Measurements from ENCODE around the gene BPHL. TPM values are rescaled to one million over a fixed set of nuclear protein-coding genes. Genes with fewer than 3 reads are reported as not detected.

Gene BPHL
- total RNA-seq, 1 donor from 2014 or later = 35.4 TPM

DNA sequence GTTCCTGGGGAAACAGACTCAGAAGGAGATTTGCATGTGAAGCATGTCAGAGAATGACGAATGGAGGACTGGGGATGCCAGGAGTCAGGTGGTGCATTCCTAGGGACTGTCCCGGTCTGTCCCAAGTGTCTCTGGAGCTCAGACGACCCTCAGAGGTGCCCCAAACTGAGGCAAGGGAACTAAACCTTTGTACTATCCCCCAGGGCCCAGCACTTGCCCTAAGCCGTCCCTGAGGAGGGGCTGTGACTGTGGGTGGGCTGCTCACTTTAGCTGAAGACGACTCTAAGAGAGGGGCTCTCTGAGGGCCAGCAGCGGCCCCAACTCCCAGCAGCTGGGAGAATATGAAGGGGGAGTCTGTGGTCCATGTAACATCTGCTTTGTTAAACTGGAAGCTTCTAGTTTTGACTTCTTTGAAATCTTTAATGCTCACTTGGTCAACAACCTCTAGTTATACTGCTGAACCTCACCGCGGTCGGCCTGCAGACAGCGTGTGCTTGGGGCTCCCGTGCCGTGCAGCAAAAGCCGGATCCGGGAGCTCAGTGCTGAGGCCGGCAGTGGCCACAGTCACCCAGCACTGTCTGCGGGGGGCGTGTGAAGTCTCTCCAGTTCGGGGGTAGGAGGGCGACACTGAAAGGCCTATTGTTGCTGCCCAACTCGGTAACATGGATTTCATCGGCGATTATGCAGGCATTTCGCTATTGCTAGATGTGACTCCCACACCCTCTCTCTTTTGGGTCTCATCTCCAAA, 74.8 kb downstream of the BPHL start:
- TF ChIP-seq, protein P1, sequence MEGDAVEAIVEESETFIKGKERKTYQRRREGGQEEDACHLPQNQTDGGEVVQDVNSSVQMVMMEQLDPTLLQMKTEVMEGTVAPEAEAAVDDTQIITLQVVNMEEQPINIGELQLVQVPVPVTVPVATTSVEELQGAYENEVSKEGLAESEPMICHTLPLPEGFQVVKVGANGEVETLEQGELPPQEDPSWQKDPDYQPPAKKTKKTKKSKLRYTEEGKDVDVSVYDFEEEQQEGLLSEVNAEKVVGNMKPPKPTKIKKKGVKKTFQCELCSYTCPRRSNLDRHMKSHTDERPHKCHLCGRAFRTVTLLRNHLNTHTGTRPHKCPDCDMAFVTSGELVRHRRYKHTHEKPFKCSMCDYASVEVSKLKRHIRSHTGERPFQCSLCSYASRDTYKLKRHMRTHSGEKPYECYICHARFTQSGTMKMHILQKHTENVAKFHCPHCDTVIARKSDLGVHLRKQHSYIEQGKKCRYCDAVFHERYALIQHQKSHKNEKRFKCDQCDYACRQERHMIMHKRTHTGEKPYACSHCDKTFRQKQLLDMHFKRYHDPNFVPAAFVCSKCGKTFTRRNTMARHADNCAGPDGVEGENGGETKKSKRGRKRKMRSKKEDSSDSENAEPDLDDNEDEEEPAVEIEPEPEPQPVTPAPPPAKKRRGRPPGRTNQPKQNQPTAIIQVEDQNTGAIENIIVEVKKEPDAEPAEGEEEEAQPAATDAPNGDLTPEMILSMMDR (IDR thresholded peaks at IDR 0.05; ENCODE audit: unreplicated experiment) = no peak
- peaks cover 1% of the 10 kb centered on the region for H3K27me3 Mint-ChIP-seq (ENCODE audit: unreplicated experiment)
- no peak overlapping the region for H3K27ac Mint-ChIP-seq (ENCODE audit: unreplicated experiment)
- no peaks in the 10 kb centered on the region for H3K9me3 Mint-ChIP-seq (ENCODE audit: unreplicated experiment)
- no peaks in the 10 kb centered on the region for H3K36me3 Mint-ChIP-seq (ENCODE audit: low read depth, unreplicated experiment)
- H3K4me1 Mint-ChIP-seq (ENCODE audit: unreplicated experiment) = peaks cover 3% of the 10 kb centered on the region
- no peak overlapping the region for H3K4me3 Mint-ChIP-seq (ENCODE audit: unreplicated experiment)
- DNase-seq (ENCODE audit: low spot score) = no peak

DNA sequence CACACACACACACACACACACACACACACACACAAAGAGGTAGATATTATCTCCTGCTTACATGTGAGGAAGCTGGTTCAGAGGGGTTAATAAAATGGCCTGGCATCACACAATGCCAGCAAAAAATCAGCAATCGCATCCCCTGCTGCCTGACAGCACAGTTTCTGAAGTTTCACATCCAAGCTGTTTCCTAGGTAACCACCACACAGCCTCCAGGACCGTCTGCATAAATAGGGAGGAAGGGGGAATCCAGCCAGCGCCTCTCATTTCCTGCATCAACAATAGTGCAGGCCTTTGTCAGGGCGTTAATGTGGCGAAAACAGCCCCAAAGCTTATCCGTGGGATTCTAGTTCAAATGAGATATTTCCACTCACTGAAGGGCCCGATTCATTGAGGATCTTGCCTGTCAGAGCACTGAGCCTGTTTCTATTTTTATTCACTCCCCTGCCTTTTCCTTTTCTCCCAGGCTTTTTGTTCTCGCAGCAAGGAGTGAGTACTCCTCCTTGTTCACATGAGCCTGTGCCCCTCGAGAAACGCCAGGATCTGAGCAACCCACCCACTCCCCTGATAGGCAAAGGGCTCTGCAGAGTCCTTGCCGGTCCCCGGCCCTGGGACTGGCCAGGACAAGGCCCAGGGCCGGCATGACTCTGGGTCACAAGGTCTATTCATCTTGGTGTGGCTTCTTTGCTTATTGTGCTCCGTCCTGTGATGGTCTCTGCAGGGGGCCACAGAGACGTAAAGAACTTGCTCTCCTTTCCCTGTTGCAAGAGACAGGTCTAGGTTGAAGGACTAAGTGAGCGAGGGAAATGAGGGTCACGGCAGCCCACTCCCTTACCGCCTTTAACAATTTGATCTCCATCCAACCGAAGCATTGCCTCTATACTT, 76.3 kb downstream of the BPHL start:
- DNase-seq (ENCODE audit: low spot score) = peak; percentile 61
- H3K4me1 Mint-ChIP-seq (ENCODE audit: unreplicated experiment) = peaks cover 3% of the 10 kb centered on the region
- H3K9me3 Mint-ChIP-seq (ENCODE audit: unreplicated experiment) = no peaks in the 10 kb centered on the region
- H3K4me3 Mint-ChIP-seq (ENCODE audit: unreplicated experiment) = no peak overlapping the region
- H3K27me3 Mint-ChIP-seq (ENCODE audit: unreplicated experiment) = peaks cover 1% of the 10 kb centered on the region
- no peaks in the 10 kb centered on the region for H3K36me3 Mint-ChIP-seq (ENCODE audit: low read depth, unreplicated experiment)
- H3K27ac Mint-ChIP-seq (ENCODE audit: unreplicated experiment) = no peak overlapping the region
- TF ChIP-seq, protein P1 (IDR thresholded peaks at IDR 0.05; ENCODE audit: unreplicated experiment) = no peak

DNA sequence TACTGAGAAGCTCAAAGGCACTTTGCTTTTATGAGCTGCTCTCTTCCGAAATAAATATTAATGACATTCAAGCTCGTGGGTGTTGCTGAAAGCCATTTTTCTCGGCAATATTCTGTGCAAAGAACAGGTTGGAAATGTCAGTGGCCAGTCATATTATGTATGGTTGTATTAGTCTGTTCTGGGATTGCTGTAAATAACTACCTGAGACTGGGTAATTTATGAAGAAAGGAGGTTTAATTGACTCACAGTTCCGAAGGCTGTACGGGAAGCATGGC, 76.8 kb downstream of the BPHL start:
- Mint-ChIP-seq H3K36me3 (ENCODE audit: low read depth, unreplicated experiment) (no peaks in the 10 kb centered on the region), H3K9me3 (ENCODE audit: unreplicated experiment) (no peaks in the 10 kb centered on the region), H3K27ac (ENCODE audit: unreplicated experiment) (no peak overlapping the region), H3K27me3 (ENCODE audit: unreplicated experiment) (peaks cover 1% of the 10 kb centered on the region), H3K4me1 (ENCODE audit: unreplicated experiment) (peaks cover 3% of the 10 kb centered on the region), H3K4me3 (ENCODE audit: unreplicated experiment) (no peak overlapping the region)
- no peak for DNase-seq (ENCODE audit: low spot score)
- TF ChIP-seq, protein P1 (IDR thresholded peaks at IDR 0.05; ENCODE audit: unreplicated experiment) = no peak

DNA sequence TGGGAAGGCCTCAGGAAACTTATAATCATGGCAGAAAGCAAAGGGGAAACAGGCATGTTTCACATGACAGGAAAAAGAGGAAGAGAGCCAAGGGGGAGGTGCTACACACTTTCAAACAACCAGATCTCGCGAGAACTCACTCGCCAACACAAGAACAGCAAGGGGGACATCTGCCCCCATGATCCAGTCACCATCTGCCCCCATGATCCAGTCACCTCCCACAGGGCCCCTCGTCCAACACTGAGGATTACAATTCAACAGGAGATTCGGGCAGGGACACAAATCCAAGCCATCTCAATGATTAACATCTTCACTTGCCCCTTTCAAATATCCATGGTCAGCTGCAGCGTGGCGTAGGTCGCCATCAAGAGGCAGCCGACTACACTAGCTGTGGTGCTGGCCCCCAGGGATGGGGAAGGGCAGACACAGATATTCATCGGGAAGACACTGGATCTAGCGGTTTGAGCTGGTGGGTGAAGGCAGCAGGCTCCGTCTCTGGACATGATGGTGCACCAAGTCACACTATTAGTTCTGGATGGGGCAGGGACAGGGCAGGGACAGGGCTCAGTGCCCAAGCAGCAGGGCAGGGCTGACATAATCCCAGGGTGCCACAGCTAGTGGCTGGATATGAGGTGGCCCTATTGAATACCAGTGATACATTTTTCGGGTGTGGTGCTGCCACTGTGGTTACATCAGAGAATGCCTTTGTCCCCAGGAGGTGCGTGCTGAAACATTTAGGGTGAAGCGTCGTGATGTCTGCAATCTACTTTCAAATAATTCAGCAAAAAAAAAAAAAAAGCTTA, 77.4 kb downstream of the BPHL start:
- Mint-ChIP-seq H3K27ac (ENCODE audit: unreplicated experiment) (no peak overlapping the region), H3K4me1 (ENCODE audit: unreplicated experiment) (peaks cover 3% of the 10 kb centered on the region), H3K36me3 (ENCODE audit: low read depth, unreplicated experiment) (no peaks in the 10 kb centered on the region), H3K4me3 (ENCODE audit: unreplicated experiment) (no peak overlapping the region), H3K27me3 (ENCODE audit: unreplicated experiment) (peaks cover 1% of the 10 kb centered on the region), H3K9me3 (ENCODE audit: unreplicated experiment) (no peaks in the 10 kb centered on the region)
- TF ChIP-seq, protein P1 (IDR thresholded peaks at IDR 0.05; ENCODE audit: unreplicated experiment) = no peak
- no peak for DNase-seq (ENCODE audit: low spot score)
